HG03045 (cell line): ENCODE results near the gene ULK3.
A peak's percentile ranks its signal among the peaks of the same experiment; 100 is the strongest.
"Not testable (repeated sequence)": the region's sequence is repeated elsewhere in the genome, so short reads cannot be mapped to it uniquely, and the experiment has no call there.

Experiments used
- ATAC-seq: cut with Tn5 transposase; IDR thresholded peaks from one replicate; pipeline ENCODE4 v1.9.1; 2021; ENCODE audit warnings: mild to moderate bottlenecking, moderate library complexity; ENCODE audit not compliant: unreplicated experiment

Gene ULK3, protein sequence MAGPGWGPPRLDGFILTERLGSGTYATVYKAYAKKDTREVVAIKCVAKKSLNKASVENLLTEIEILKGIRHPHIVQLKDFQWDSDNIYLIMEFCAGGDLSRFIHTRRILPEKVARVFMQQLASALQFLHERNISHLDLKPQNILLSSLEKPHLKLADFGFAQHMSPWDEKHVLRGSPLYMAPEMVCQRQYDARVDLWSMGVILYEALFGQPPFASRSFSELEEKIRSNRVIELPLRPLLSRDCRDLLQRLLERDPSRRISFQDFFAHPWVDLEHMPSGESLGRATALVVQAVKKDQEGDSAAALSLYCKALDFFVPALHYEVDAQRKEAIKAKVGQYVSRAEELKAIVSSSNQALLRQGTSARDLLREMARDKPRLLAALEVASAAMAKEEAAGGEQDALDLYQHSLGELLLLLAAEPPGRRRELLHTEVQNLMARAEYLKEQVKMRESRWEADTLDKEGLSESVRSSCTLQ

DNA sequence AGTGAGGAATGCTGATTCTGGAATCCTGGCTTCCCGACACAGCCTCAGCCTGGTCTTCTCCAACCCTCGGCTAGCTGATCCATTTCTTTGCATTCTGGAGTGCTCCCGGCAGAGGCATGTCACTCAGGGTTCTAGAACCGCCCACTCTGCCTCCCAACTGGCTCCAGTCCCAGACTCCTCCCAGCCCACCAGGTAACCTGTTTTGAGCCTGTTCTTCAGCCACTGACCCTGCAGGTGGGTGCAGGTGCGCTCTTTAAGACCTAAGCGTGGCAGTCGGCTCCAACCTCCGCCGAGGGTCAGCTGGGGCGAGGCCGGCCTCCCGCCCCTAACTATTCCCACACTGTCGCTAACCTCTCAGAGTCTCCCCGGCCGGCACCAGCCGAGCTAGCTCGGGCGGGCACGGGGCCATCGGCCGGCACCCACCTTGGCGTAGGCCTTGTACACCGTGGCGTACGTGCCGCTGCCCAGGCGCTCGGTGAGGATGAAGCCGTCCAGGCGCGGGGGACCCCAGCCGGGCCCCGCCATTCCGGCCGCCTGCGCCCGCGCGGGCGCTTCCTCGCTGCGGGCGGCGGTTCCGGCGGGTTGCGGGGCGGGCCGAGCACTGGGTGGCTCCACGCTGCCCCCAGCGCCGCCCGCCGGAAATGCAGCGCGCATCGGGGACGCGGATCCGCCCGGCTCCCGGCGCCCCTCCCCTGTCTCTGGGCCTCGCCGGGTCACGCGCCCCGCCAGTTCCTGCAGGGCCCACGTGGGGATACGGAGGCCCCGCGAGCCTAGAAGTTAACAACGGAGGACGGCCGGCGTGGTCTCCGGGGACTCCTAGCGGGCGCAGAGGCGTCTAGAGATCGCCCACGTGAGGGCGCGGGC lies at the start of gene ULK3:
TSS of gene ULK3 (minus strand) at position 576 of the 864 bp plus-strand sequence. CDS start at position 525, 51 bp downstream.
- ATAC-seq: peak; percentile 86

DNA sequence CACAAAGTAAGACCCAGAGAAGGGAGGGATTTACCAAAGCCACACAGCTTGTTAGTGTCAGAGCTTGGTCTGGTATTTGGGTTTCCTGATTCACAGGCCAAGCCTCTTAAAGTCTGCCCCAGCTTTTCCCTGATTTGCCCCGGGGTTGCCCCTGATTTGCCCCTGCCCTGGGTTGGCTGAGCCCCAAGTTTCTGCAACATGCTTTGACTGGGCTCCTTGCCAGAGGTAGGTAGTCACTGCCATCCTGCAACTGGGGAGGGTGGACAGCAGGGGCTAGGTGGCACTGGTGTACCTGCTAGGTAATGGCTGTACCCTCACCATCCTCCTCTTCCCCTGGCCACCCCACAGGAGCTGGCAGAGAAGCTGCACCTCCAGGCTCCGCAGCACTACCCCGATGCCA lies 49.4 kb upstream of the ULK3 start:
- ATAC-seq: no peak

DNA sequence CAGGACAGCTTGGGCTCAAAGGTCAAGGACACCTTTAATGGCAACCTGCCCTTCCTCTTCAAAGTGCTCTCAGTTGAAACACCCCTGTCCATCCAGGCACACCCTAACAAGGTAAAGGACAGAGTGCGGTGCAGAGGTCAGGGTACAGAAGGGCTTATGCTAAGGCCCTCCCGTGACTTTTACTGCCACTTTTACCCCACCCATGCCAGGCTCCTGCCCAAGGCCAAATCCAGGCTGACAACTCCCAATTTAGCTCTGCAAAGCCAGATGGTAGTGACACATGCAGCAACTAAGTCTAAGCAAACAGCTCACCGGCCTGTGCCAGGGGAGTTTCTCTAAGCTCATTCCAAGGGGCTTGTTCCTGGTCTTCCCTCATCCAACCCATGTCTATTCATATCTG lies 48.5 kb upstream of the ULK3 start:
- ATAC-seq: no peak

DNA sequence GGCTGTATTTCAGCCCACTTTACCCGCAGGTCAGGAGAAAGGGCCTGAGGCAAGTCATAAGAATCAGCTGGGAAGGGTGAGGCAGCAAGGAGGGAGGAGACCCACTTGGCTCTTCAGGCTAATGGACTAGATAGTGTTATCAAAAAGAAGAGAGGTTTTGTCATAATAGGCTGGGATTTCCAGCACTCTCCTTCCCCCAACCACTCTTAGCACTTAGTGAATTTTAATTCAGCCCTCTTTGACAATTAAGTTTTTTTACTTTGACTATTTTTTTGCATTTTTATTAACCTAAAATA lies 47.7 kb upstream of the ULK3 start:
- no peak for ATAC-seq

DNA sequence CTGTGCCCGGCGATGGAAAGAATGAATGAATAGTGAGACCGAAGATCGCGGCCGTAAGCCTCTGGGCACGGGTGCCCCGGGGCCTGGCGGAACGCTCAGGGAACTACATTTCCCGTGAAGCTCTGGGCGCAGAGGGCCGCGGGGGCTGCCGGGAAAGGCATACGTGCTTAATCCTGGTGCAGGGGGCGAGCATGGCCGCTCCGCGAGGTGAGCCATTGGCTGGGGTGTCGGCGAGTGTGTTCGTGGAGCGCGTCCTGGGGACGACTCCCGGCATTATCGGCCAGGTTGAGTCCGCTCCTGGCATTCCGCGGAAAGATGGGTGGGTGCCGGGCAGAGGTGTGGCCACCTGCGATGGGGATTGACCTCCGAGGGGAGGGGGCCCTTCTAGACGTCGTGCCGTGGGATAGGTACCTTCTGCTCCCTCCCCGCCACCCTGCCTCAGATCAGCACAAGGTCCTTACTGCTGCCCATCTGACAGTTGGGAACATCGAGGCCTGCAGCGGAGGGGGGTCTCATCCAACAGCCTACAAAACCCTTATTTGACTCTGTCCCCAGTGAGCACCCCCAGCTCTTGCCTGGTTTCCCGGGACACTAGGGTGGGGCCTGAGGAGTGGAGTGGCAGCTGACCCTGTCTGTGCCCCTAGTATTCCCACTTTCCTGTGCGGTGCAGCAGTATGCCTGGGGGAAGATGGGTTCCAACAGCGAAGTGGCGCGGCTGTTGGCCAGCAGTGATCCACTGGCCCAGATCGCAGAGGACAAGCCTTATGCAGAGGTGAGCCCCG lies 47.1 kb upstream of the ULK3 start, which contains the start of gene MPI:
TSS of gene MPI (plus strand) at position 160 of the 782 bp plus-strand sequence. CDS start at position 192, 32 bp downstream.
- ATAC-seq: peak; percentile 87

DNA sequence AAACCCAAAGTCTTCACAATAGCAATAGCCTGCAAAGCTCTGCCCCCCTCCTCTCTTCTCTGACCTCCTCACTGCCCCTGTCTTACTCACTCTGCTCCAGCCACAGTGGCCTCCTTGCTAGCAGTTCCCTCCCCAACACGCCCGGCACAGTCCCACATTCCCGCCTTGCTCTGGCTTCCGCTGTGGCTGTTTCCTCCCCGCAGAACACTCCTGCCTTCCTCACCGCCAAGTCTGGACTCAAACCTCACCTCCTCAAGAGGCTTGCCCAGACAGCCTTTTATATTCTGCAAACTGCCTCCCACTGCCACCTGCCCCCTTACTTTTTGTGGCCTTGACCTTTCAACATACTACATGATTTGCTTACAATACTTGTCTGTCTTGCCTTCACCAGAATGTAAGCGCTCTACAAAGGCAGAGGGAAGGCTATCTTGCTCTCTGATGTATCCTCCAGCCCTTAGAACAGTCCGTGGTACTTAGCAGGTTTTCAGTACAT lies 46.5 kb upstream of the ULK3 start:
- no peak for ATAC-seq

DNA sequence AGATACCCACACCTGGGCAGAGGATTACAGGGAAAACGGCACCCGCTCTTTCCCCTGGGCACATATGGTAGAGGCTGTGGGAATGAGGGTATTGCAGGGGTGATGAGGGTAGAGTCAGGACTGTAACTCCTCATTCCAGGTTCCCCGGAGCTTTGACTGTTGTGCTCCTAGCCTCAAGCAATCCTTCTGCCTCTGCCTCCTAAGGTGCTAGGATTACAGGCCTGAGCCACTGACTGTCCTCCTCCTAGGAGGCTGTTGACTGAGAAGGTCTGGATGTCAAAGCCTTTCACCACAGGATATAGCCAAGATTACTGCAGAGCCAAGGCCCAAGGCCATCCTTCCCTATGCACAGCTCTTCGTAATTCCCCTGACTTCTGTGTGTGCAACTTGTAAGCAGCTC lies 45.8 kb upstream of the ULK3 start:
- no peak for ATAC-seq

DNA sequence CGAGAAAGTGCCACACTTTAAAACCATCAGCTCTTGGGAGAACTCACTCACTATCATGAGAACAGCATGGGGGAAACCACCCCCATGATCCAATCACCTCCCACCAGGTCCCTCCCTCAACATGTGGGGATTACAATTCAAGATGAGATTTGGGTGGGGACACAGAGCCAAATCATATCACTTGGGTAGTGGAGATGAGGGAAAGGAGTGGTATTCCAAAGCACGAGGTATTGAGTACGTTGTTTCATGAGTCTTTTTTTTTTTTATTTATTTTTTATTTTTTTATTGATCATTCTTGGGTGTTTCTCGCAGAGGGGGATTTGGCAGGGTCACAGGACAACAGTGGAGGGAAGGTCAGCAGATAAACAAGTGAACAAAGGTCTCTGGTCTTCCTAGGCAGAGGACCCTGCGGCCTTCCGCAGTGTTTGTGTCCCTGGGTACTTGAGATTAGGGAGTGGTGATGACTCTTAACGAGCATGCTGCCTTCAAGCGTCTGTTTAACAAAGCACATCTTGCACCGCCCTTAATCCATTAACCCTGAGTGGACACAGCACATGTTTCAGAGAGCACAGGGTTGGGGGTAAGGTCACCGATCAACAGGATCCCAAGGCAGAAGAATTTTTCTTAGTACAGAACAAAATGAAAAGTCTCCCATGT lies 44.7 kb upstream of the ULK3 start:
- ATAC-seq: not testable (repeated sequence)

DNA sequence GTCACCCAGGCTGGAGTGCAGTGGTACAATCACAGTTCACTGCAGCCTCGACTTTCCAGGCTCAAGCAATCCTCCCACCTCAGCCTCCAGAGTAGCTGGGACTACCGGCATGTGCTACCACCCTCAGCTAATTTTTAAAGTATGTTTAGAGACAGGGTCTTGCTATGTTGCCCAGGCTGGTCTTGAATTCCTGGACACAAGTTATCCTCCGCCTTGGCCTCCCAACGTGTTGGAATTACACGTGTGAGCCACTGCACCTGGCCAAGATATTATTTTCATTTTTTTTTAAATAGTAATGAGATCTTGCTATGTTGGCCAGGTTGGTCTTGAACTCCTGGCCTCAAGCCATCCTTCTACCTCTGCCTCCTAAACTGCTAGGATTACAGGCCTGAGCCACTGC lies 42.5 kb upstream of the ULK3 start:
- ATAC-seq: no peak

DNA sequence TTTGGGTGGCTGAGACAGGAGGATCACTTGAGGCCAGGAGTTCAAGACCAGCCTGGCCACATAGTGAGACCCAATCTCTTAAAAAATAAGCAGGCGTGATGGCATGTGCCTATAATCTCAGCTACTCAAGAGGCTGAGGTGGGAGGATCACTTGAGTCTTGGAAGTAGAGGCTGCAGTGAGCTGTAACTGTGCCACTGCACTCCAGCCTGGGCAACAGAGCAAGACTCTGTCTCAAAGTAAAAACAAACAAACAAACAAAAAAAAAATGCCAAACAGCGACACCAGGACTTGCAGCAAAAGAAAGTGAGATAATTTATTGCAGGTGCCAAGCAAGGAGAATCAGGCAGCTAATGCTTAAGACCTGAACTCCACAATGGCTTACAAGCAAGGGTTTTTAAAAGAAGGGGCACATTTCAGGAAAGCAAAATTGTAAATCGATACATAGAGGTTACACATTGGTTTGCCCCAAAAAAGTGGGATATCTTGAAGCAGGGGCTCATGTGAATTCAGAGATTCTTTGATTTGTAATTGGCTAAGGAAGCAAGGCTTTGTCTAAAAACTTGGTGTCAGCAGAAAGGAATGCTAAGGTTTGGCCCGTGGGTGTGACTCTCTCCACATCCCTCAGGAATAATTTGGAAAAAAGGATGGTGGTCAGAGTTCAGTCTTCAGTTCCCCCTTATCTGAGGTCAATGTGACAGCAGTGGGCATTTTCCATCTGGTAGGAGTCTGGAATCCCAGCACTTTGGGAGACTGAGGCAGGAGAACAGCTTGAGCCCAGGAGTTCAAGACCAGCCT lies 41.7 kb upstream of the ULK3 start:
- no peak for ATAC-seq

DNA sequence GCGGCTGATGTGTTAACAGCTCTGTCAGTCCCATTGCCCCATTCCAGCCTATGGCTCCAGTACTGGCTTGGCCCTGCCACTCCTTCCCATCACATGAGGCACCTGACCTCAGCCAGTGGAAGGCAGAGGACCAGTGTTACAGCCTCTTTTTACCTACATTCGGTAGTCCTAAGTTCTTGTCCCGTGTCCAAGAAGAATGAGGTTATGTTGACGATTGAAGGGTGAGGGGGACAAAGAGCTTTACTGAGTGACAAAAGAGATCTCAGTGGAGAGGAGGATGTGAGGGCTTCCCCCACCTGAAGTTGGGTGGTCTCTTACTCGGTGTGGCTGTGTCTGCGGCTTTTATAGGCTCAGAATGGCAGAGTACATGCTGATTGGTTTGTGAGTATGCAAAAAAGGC lies 39.6 kb upstream of the ULK3 start:
- no peak for ATAC-seq

DNA sequence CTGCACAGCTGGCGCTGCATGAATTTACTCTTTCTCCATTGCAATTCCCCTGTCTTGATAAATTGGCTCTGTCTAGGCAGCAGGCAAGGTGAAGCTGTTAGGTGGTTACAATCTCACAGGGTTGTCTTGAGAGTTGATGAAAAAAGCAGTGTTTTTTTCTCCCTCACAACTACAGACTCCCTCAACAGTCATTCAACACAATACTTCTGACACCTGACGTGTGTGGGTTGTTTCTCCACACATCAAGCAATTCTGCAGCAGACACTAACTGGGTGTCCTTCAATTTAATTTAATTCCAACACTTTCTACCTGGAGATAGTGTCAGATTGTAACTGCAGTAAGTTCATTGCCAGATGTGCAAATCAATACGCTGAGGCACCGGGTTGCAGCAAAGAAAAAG lies 35.3 kb upstream of the ULK3 start:
- ATAC-seq: no peak

DNA sequence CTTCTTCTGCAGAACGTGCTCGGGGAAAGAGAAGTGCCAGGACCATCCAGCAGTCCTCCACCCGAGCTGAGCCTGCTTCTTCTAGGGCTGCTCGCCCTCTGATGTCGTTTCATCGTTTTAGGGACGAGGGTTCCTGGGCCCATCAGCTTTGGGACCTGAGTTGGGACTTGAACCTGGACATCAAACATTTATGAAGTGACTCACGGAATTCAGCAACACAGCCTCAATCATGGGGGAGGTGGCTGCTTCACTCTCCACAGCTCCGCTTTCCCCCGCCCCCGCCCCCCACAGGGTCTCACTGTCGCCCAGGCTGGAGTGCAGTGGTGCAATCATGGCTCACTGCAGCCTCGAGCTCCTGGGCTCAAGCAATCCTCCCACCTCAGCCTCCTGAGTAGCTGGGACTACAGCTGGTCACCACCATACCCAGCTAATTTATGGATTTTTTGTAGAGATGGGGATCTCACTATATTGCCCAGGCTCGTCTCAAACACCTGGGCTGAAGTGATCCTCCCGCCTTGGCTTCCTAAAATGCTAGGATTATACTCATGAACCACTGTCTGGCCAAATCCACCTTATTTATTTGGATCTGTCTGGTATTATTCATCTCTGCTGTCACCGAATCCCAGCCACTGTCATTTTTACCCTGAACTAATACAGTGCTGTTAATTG lies 30.9 kb upstream of the ULK3 start:
- no peak for ATAC-seq

DNA sequence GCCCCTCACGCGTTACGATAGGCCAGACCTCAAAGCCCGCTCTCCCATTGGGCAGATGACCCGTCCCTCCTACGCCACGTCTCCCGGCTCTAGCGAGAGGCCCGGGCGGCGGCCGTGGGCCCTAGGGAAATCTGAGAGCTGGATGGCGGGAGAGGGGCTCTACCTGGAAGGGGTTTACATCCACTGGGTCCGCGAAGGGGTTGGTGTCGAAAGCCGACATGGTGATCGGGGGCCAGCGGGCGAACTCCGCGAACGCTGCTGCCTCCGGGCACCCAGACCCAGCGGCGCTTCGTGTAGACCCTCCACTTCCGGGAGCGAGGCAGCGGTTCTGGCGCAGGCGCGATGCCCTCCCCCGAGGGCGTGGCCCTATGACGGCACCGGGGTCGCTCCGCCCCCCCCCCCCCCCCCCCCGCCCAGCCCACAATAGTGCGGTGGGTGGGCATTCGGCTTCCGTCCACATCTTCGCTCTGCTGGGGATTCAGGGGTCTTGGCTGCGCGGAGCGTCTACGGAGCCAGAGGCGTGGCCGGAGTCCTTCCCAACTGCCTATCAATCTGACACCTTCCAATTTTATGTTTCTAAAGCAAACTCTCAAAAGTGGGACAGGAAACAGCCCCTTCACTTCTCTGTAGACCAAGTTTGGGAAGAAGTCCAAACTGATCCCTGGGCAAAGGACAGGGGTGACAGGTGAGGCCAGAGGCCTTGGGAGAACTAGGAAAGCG lies 30.2 kb upstream of the ULK3 start, which contains the start of gene SCAMP2:
TSS of gene SCAMP2 (minus strand) at position 330 of the 720 bp plus-strand sequence. CDS start at position 220, 110 bp downstream.
- ATAC-seq: peak; percentile 82

DNA sequence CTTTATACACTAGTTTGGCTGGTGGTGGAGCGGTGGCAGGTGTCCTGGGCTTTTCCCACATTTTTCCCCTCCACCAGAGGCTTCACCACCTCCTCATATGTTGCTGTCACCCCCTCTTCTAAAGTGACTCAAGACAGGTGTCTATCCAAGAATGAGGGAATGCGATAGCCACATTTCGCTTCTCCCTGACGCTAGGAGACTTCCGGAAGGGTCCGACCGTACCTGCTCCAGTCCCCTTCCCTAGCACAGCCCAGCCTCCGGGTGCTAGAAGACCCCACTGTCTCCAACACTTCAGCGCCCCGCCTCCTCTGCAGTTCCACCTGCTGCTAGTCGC lies 29.7 kb upstream of the ULK3 start:
- ATAC-seq: no peak

DNA sequence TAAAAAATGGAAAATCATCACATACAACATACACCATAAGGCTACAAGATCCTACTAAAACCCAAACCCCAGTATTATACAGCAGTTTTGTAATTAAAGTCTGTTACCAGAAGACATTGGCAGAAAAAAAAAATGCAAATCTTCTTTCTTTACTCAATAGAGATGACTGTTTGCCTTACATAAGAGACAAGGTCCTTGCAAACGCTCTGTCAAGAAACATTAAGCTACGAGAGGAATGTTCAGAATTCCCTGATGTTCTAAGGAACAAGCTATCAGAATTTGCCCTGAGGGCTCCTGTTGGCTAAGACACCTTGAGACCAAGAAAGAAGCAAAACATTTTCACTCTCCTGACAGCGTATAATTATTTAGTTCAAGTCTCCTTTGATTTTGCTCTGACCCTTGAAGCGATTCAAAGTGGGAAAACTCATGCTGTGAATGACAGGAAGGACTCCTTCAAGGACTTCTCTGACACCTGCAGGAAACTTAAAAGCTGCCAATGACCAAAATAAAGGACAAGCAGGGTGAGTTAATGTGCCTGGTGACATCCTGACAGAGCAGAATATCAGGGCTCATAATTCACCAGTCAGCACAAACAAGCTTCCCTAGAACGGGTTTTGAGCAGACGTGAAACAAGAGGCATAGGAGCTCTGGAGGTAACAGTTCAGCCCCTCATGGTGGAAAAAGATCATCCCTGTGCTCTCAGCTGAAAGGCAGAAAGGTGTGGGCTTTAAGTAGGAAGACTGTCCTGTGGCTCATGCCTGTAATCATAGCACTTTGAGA lies 27.7 kb upstream of the ULK3 start:
- no peak for ATAC-seq

DNA sequence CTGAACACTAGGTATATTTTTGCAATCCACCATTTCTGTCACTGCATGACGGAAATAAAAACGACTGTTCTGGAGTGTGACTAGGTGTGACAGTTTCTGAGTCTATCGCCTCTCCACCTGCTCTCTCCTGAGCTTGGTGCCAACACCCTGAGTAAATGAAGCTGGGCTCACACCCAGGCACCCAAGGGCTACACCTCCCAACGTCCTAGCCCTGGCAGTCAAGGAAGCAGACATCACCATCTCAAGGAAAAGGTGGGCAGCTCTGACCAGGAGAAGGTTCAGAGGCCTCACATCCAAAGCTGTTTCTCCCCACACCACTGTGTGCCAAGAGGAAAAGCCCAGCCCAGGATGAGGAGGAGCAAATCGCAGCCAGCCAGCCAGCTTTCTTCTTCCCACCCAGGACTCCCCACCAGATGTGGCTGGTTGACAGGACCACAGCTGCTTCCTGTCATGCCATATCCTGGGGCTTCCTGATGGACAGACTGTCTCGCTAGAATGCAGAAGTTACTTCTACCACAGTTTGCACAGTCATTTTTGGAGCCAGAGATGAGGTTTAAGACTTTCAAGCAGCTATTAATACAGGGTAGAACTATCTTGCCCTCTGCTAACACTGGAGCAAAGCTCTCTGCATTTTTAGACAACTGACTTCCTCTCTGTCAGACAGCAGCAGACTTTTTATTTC lies 26.9 kb upstream of the ULK3 start:
- ATAC-seq: peak; percentile 43
